Activated naive CD8-positive, alpha-beta T cell treated with anti-CD3 and anti-CD28 coated beads, Interleukin-2, amount 10 ng/mL, durations not matched to agents 7 days and 5 days (primary cell): Measurements from ENCODE around the gene CFAP20. TPM values are rescaled to one million over a fixed set of nuclear protein-coding genes. Genes with fewer than 3 reads are reported as not detected.

Source experiments
- ATAC-seq: fragments of 150-1000 bp; cut with Tn5 transposase; one replicate; pipeline ENCODE4 v1.10.0; 2021; ENCODE audit warnings: low read depth, moderate library complexity
- POLR2A ChIA-PET: fragments of 350-600 bp; sonication (Branson Sonifier 250); formaldehyde crosslinking; loops from one replicate; lab custom pipeline; 2021; ENCODE audit warnings: antibody characterized with exemption; lab: Charles Lee
- DNase-seq: peaks from one replicate; pipeline ENCODE4 v3.0.0; 2021
- H3K27ac Mint-ChIP-seq: one replicate; pipeline ENCODE4 v1.8.0; 2022; ENCODE audit warnings: mild to moderate bottlenecking, mixed read lengths
- H3K27me3 Mint-ChIP-seq: one replicate; pipeline ENCODE4 v1.8.0; 2022; ENCODE audit warnings: mild to moderate bottlenecking, moderate library complexity, mixed read lengths
- H3K36me3 Mint-ChIP-seq: one replicate; pipeline ENCODE4 v1.8.0; 2021; ENCODE audit warnings: mild to moderate bottlenecking, mixed read lengths
- H3K4me1 Mint-ChIP-seq: one replicate; pipeline ENCODE4 v1.8.0; 2021; ENCODE audit warnings: mixed read lengths
- H3K4me3 Mint-ChIP-seq: one replicate; pipeline ENCODE4 v1.8.0; 2022; ENCODE audit warnings: mild to moderate bottlenecking, moderate library complexity, mixed read lengths
- H3K9me3 Mint-ChIP-seq: one replicate; pipeline ENCODE4 v1.8.0; 2021; ENCODE audit warnings: mixed read lengths
- total RNA-seq, 2 experiments: library from RNA; stranded (reverse); gene quantifications; one replicate each; pipeline ENCODE4 v1.2.3, GENCODE V29; 2021

The CFAP20 gene
- total RNA-seq, 2 experiments from 2014 or later: 38.5 to 40.6 TPM

- POLR2A ChIA-PET: no interaction called here
- Mint-ChIP-seq H3K4me3 (no peak overlapping the region), H3K27me3 (no peaks in the 10 kb centered on the region), H3K9me3 (no peaks in the 10 kb centered on the region), H3K36me3 (peaks cover 11% of the 10 kb centered on the region), H3K4me1 (peaks cover 22% of the 10 kb centered on the region), H3K27ac (no peak overlapping the region)
- ATAC-seq: no peak
- no peak for DNase-seq
Observed at GRCh38 chr16:58119509-58119845, 9.7 kb downstream of the CFAP20 start.

GRCh38 chr16:58118801-58119508 lies 10.2 kb downstream of the CFAP20 start:
- ATAC-seq (no peak), DNase-seq (no peak)
- Mint-ChIP-seq H3K36me3 (peaks cover 13% of the 10 kb centered on the region), H3K27ac (no peak overlapping the region), H3K4me1 (peaks cover 17% of the 10 kb centered on the region), H3K27me3 (no peaks in the 10 kb centered on the region), H3K4me3 (no peak overlapping the region), H3K9me3 (no peaks in the 10 kb centered on the region)
- POLR2A ChIA-PET: no interaction called here

- H3K27ac Mint-ChIP-seq: no peak overlapping the region
- H3K27me3 Mint-ChIP-seq: no peaks in the 10 kb centered on the region
- peaks cover 26% of the 10 kb centered on the region for H3K36me3 Mint-ChIP-seq
- ATAC-seq (no peak), DNase-seq (no peak)
- POLR2A ChIA-PET: interaction anchor here (1.7 kb wide), 1 partner anchor 12 kb away, joined by 4 read pairs; the partner anchor contains the start of gene CFAP20
- H3K4me1 Mint-ChIP-seq: peaks cover 8% of the 10 kb centered on the region
- no peaks in the 10 kb centered on the region for H3K9me3 Mint-ChIP-seq
- H3K4me3 Mint-ChIP-seq: no peak overlapping the region
Observed at GRCh38 chr16:58116529-58116928, 12.7 kb downstream of the CFAP20 start.

DNA sequence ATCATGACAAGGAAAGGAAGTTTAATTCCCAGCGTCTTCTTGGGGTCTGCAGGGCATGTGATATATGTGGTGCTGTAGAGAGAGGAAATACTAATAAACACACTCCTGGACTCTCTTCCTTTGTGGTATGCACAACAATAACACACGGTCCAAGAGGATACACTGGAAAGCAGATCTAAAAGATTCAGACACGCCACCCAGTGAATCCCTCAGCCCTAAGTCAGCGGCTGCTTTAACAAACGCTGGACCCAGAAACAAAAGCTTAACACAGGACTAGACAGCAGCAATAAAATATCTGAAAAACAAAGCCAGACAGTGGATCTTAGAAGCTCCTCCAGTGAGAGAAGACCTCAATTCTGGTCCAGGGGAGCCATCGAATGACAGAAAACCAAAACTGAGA lies 13.1 kb downstream of the CFAP20 start:
- H3K9me3 Mint-ChIP-seq: no peaks in the 10 kb centered on the region
- peaks cover 26% of the 10 kb centered on the region for H3K36me3 Mint-ChIP-seq
- H3K27ac Mint-ChIP-seq: no peak overlapping the region
- peaks cover 7% of the 10 kb centered on the region for H3K4me1 Mint-ChIP-seq
- no peak overlapping the region for H3K4me3 Mint-ChIP-seq
- DNase-seq: no peak
- H3K27me3 Mint-ChIP-seq: no peaks in the 10 kb centered on the region
- POLR2A ChIA-PET: interaction anchor here (1.7 kb wide), 1 partner anchor 13 kb away, joined by 4 read pairs; the partner anchor contains the start of gene CFAP20
- ATAC-seq: no peak

DNA sequence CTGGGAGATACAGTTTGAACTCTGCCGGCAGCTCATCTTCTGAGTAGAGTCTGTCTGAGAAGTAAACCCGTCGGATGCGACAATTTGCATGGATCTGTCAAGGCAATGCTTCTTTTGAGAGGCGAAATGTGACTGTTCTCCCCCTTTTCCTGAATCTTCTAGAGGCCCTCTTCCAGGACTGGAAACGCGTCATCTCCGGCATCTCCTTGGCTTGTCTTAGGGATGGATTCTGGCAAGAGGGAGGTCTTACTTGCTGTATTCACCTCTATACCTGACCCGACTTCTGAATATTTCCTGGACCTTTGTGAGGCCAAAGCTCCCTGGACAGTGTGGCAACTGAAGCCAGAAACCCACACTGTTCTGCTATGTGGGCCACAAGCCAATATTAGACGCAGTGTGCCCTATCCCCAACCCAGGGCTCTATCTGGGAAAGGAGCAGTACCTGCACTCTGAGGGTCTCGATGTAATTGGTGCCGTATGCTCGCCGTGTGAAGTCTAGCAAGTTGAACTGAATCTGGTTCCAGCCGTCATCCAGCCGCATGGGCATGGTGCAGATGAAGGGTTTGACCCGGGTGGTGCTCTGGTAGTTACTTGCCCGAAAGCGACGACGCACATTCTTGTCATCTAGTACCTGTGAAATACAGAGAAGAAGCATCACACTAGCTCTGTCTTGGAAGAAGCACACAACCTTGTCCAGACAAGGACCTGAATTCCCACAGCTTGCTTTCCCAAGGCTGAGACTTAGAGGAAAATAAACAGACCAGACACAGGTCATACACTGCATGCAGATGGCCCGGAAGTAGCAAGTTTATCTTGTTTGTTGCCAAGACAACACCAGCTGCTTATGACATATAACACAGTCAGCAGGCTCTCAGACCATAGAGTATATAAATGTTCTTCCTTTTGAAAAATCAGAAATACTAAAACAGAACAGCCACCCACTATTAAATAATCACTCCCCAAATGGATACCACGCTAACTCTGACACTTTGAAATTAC lies 14.1 kb downstream of the CFAP20 start:
- POLR2A ChIA-PET: no interaction called here
- ATAC-seq (no peak), DNase-seq (no peak)
- H3K36me3 Mint-ChIP-seq: peaks cover 25% of the 10 kb centered on the region
- no peak overlapping the region for H3K27ac Mint-ChIP-seq
- H3K4me1 Mint-ChIP-seq: peaks cover 5% of the 10 kb centered on the region
- H3K9me3 Mint-ChIP-seq: no peaks in the 10 kb centered on the region
- H3K4me3 Mint-ChIP-seq: no peak overlapping the region
- no peaks in the 10 kb centered on the region for H3K27me3 Mint-ChIP-seq

DNA sequence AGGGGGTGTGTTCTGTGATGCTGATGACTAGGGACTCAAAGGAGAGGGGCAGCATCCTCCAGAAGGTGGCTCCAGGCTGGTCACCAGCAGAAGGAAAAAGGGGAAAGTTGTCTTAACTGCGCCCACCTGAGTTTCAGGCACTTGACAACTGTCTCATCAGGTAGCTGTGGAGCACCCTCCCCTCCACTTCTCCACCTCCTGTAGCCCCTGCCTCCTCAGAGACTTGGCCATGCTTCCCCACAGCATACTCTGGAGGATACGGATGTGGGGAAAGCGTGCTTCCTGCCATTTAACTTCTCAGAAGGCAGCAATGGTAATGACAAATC lies 17.9 kb downstream of the CFAP20 start:
- no peak for DNase-seq
- H3K4me3 Mint-ChIP-seq: no peak overlapping the region
- H3K4me1 Mint-ChIP-seq: no peaks in the 10 kb centered on the region
- peaks cover 25% of the 10 kb centered on the region for H3K36me3 Mint-ChIP-seq
- POLR2A ChIA-PET: no interaction called here
- H3K27ac Mint-ChIP-seq: no peak overlapping the region
- no peaks in the 10 kb centered on the region for H3K27me3 Mint-ChIP-seq
- no peaks in the 10 kb centered on the region for H3K9me3 Mint-ChIP-seq
- ATAC-seq: no peak

- H3K27ac Mint-ChIP-seq: no peak overlapping the region
- no peaks in the 10 kb centered on the region for H3K9me3 Mint-ChIP-seq
- DNase-seq: no peak
- no peak for ATAC-seq
- H3K27me3 Mint-ChIP-seq: no peaks in the 10 kb centered on the region
- H3K36me3 Mint-ChIP-seq: peaks cover 25% of the 10 kb centered on the region
- no peak overlapping the region for H3K4me3 Mint-ChIP-seq
- POLR2A ChIA-PET: interaction anchor here (1.5 kb wide), 1 partner anchor 11 kb away, joined by 4 read pairs; no protein-coding TSS in a partner anchor
- no peaks in the 10 kb centered on the region for H3K4me1 Mint-ChIP-seq
Observed at GRCh38 chr16:58110571-58111301, 18.4 kb downstream of the CFAP20 start.

- no peak overlapping the region for H3K27ac Mint-ChIP-seq
- ATAC-seq (no peak), DNase-seq (no peak)
- H3K36me3 Mint-ChIP-seq: peaks cover 19% of the 10 kb centered on the region
- no peaks in the 10 kb centered on the region for H3K27me3 Mint-ChIP-seq
- H3K4me1 Mint-ChIP-seq: peaks cover 2% of the 10 kb centered on the region
- H3K9me3 Mint-ChIP-seq: no peaks in the 10 kb centered on the region
- no peak overlapping the region for H3K4me3 Mint-ChIP-seq
- POLR2A ChIA-PET: interaction anchor here (1.0 to 1.5 kb wide), 2 partner anchors 11 to 20 kb away, joined by 3 to 4 read pairs; no protein-coding TSS in a partner anchor
Observed at GRCh38 chr16:58109881-58110280, 19.3 kb downstream of the CFAP20 start.

DNA sequence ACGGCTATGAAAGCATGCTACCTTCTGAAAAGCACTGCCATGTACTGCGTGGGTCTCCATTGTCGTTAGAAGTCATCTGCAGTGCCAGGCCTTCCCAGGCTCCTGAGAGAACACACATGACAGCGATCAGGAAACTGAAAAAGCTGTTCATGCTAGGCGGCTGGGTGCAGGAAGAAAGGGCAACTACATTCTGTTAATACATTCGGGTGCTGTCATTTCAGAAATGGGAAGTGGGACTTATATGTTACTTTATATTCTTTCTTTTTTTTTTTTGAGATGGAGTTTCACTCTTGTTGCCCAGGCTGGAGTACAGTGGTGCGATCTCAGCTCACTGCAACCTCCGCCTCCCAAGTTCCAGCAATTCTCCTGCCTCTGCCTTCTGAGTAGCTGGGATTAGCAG lies 19.9 kb downstream of the CFAP20 start:
- Mint-ChIP-seq H3K27ac (no peak overlapping the region), H3K27me3 (no peaks in the 10 kb centered on the region), H3K4me1 (peaks cover 2% of the 10 kb centered on the region), H3K4me3 (no peak overlapping the region), H3K9me3 (no peaks in the 10 kb centered on the region), H3K36me3 (peaks cover 16% of the 10 kb centered on the region)
- no peak for DNase-seq
- no peak for ATAC-seq
- POLR2A ChIA-PET: interaction anchor here (1.0 to 1.5 kb wide), 2 partner anchors 12 to 20 kb away, joined by 3 to 4 read pairs; no protein-coding TSS in a partner anchor

DNA sequence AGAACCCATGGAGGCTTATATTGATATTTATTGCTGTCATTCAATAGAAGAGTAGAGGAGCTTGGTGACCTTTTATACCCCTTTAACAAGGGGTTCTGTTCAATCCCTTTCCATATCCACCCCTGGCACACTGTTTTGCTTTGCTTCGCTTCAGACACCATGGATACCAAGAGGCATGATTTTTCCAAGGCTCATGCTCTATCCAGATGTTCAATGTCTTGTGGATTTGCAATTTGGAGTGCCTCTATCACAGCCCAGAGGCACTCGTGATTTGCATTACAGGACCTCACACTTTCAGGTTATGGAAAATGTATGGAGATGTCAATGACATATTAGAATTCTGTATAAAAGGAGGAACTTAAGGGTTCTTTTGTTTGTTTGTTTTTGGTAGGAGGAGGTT lies 21.5 kb downstream of the CFAP20 start:
- no peaks in the 10 kb centered on the region for H3K27me3 Mint-ChIP-seq
- H3K36me3 Mint-ChIP-seq: peaks cover 3% of the 10 kb centered on the region
- H3K9me3 Mint-ChIP-seq: no peaks in the 10 kb centered on the region
- H3K4me1 Mint-ChIP-seq: peaks cover 2% of the 10 kb centered on the region
- no peak overlapping the region for H3K27ac Mint-ChIP-seq
- POLR2A ChIA-PET: no interaction called here
- DNase-seq (no peak), ATAC-seq (no peak)
- H3K4me3 Mint-ChIP-seq: no peak overlapping the region

DNA sequence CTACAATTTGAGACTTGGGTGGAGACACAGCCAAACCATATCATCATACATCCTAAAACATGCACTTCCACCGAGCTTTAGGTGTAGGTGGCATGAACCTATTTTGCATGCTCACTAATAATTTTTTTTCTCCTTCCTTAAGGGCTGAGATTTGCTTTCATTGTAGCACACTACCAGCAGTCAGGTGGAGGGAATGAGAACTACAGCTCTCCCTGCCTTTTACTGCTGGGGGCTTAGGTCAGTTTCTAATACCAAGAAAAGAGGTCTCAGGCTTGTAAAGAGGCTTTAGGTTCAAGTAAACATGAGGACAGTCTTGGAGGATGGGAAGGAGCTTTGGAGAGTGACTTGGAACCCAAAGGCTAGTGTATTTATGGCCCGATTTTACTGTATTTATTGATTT lies 22.0 kb downstream of the CFAP20 start:
- Mint-ChIP-seq H3K9me3 (no peaks in the 10 kb centered on the region), H3K27me3 (no peaks in the 10 kb centered on the region), H3K27ac (no peak overlapping the region), H3K4me3 (no peak overlapping the region), H3K4me1 (peaks cover 2% of the 10 kb centered on the region), H3K36me3 (peaks cover 3% of the 10 kb centered on the region)
- DNase-seq: no peak
- ATAC-seq: no peak
- POLR2A ChIA-PET: no interaction called here

DNA sequence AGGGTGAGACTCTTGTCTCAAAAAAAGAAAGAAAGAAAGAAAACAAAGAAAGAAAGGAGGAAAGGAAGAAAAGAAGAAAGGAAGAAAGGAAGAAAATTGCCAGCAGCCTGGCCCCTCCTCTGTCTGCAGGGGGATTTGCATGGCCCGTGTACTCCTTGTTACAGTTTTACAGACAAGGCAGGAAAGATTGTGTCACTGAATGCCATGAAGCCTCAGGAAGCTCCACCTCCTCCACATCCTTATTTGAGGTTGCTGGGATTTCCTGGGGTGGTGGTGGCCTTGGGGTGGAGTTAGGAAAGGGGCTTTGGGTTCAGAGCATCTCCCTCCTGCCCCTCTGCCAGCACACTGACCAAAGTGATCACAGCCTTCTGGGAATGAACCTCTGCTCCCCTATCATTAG lies 23.6 kb downstream of the CFAP20 start:
- no peaks in the 10 kb centered on the region for H3K9me3 Mint-ChIP-seq

More for the DNA sequence above, 23.6 kb downstream of the CFAP20 start:
- ATAC-seq (no peak), DNase-seq (no peak)
- POLR2A ChIA-PET: no interaction called here
- no peak overlapping the region for H3K4me3 Mint-ChIP-seq
- peaks cover 2% of the 10 kb centered on the region for H3K4me1 Mint-ChIP-seq
- H3K27me3 Mint-ChIP-seq: no peaks in the 10 kb centered on the region
- H3K36me3 Mint-ChIP-seq: no peaks in the 10 kb centered on the region
- H3K27ac Mint-ChIP-seq: no peak overlapping the region
